H1 (cell line): ENCODE data around the gene ENPP7. TPM values are rescaled to one million over a fixed set of nuclear protein-coding genes. Genes with fewer than 3 reads are reported as not detected.

Experiments used
- CTCF ChIP-seq, 3 experiments: IDR thresholded peaks; 1 replicate in 2 of 3; 2 replicates in 1 of 3; pipeline versions ENCODE4 v1.5.1 to v1.6.1; 2011; ENCODE audit warnings: low read length in 3 of 3, mild to moderate bottlenecking in 3 of 3, inconsistent platforms in 2 of 3, low read depth in 1 of 3, moderate library complexity in 1 of 3; ENCODE audit not compliant: insufficient read depth in 1 of 3; ENCODE audit errors: control extremely low read depth in 1 of 3
- RNF2 ChIP-seq: fragments of 200-900, 300-1000 bp; sonication (generic); IDR thresholded peaks from 2 replicates; pipeline ENCODE4 v1.7.1; 2016; ENCODE audit warnings: borderline replicate concordance, low read depth, mild to moderate bottlenecking, antibody characterized with exemption, low read length; ENCODE audit not compliant: poor library complexity, severe bottlenecking; ENCODE audit errors: missing control alignments
- SP4 ChIP-seq: IDR thresholded peaks from 2 replicates; pipeline ENCODE4 v1.6.1; 2012; ENCODE audit warnings: low read length, inconsistent platforms
- USF2 ChIP-seq: IDR thresholded peaks from 2 replicates; pipeline ENCODE4 v1.6.1; 2011; ENCODE audit warnings: low read length, improper control_type of control experiment
- polyA plus RNA-seq, 7 experiments: library from polyadenylated mRNA; depleted of rRNA in 3 of 7; stranded (reverse) in 5 of 7; unstranded in 2 of 7; fragments of >200 nt in 5 of 7; fragments of 200-250 nt in 2 of 7; gene quantifications; 1 replicate in 5 of 7; 2 replicates in 1 of 7; 4 replicates in 1 of 7; pipeline versions ENCODE4 v1.2.1 to v1.2.3, GENCODE V29; 2011 to 2013; ENCODE audit warnings: missing spikeins in 2 of 7, mixed read lengths in 2 of 7
- total RNA-seq: library from RNA; stranded (reverse); fragmentation: NEBNext Ultra II Directional; extraction: Animal tissue kit (Norgen Biotek cat#: 25700); gene quantifications from 2 replicates; pipeline ENCODE4 v1.2.1, GENCODE V29; 2021
- TF ChIP-seq, protein P1 (sequence below): fragments of 300-600 bp; sonication (generic); IDR thresholded peaks from 2 replicates; pipeline ENCODE4 v1.7.1; 2012; ENCODE audit warnings: low read length, moderate library complexity, mild to moderate bottlenecking, inconsistent platforms; ENCODE audit not compliant: insufficient replicate concordance

Gene ENPP7
- total and polyA plus RNA-seq, 2 of the 8 experiments (the other 6 are each of a cell fraction or from before 2014, with no cell fraction given) = not detected

- TF ChIP-seq, protein P1, sequence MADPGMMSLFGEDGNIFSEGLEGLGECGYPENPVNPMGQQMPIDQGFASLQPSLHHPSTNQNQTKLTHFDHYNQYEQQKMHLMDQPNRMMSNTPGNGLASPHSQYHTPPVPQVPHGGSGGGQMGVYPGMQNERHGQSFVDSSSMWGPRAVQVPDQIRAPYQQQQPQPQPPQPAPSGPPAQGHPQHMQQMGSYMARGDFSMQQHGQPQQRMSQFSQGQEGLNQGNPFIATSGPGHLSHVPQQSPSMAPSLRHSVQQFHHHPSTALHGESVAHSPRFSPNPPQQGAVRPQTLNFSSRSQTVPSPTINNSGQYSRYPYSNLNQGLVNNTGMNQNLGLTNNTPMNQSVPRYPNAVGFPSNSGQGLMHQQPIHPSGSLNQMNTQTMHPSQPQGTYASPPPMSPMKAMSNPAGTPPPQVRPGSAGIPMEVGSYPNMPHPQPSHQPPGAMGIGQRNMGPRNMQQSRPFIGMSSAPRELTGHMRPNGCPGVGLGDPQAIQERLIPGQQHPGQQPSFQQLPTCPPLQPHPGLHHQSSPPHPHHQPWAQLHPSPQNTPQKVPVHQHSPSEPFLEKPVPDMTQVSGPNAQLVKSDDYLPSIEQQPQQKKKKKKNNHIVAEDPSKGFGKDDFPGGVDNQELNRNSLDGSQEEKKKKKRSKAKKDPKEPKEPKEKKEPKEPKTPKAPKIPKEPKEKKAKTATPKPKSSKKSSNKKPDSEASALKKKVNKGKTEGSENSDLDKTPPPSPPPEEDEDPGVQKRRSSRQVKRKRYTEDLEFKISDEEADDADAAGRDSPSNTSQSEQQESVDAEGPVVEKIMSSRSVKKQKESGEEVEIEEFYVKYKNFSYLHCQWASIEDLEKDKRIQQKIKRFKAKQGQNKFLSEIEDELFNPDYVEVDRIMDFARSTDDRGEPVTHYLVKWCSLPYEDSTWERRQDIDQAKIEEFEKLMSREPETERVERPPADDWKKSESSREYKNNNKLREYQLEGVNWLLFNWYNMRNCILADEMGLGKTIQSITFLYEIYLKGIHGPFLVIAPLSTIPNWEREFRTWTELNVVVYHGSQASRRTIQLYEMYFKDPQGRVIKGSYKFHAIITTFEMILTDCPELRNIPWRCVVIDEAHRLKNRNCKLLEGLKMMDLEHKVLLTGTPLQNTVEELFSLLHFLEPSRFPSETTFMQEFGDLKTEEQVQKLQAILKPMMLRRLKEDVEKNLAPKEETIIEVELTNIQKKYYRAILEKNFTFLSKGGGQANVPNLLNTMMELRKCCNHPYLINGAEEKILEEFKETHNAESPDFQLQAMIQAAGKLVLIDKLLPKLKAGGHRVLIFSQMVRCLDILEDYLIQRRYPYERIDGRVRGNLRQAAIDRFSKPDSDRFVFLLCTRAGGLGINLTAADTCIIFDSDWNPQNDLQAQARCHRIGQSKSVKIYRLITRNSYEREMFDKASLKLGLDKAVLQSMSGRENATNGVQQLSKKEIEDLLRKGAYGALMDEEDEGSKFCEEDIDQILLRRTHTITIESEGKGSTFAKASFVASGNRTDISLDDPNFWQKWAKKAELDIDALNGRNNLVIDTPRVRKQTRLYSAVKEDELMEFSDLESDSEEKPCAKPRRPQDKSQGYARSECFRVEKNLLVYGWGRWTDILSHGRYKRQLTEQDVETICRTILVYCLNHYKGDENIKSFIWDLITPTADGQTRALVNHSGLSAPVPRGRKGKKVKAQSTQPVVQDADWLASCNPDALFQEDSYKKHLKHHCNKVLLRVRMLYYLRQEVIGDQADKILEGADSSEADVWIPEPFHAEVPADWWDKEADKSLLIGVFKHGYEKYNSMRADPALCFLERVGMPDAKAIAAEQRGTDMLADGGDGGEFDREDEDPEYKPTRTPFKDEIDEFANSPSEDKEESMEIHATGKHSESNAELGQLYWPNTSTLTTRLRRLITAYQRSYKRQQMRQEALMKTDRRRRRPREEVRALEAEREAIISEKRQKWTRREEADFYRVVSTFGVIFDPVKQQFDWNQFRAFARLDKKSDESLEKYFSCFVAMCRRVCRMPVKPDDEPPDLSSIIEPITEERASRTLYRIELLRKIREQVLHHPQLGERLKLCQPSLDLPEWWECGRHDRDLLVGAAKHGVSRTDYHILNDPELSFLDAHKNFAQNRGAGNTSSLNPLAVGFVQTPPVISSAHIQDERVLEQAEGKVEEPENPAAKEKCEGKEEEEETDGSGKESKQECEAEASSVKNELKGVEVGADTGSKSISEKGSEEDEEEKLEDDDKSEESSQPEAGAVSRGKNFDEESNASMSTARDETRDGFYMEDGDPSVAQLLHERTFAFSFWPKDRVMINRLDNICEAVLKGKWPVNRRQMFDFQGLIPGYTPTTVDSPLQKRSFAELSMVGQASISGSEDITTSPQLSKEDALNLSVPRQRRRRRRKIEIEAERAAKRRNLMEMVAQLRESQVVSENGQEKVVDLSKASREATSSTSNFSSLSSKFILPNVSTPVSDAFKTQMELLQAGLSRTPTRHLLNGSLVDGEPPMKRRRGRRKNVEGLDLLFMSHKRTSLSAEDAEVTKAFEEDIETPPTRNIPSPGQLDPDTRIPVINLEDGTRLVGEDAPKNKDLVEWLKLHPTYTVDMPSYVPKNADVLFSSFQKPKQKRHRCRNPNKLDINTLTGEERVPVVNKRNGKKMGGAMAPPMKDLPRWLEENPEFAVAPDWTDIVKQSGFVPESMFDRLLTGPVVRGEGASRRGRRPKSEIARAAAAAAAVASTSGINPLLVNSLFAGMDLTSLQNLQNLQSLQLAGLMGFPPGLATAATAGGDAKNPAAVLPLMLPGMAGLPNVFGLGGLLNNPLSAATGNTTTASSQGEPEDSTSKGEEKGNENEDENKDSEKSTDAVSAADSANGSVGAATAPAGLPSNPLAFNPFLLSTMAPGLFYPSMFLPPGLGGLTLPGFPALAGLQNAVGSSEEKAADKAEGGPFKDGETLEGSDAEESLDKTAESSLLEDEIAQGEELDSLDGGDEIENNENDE = no peak
- TF ChIP-seq CTCF (IDR thresholded peaks at IDR 0.05; ENCODE audit: control extremely low read depth in 1 of 3, insufficient read depth in 1 of 3, low read depth in 1 of 3, low read length in 3 of 3) (no peak), USF2 (no peak), SP4 (no peak), RNF2 (peak; percentile 87)
Observed at GRCh38 chr17:79790805-79791734, 60.3 kb downstream of the ENPP7 start (continued).
